HepG2 (cell line): ENCODE measurements around the gene FAAP100. TPM values are rescaled to one million over a fixed set of nuclear protein-coding genes. Genes with fewer than 3 reads are reported as not detected.

Experiments used
- ARNTL ChIP-seq: sonication (generic); formaldehyde crosslinking; IDR thresholded peaks from 2 replicates; pipeline ENCODE4 v1.4.0; 2020; ENCODE audit warnings: mild to moderate bottlenecking, missing genetic modification reagents
- EEA1 ChIP-seq: sonication (generic); formaldehyde crosslinking; IDR thresholded peaks from 2 replicates; pipeline ENCODE4 v1.5.1; 2020; ENCODE audit warnings: mild to moderate bottlenecking, missing genetic modification reagents, borderline replicate concordance
- ETV6 ChIP-seq: sonication (generic); formaldehyde crosslinking; conservative IDR thresholded peaks from 2 replicates; pipeline ENCODE4 v1.4.0; 2020; ENCODE audit warnings: missing genetic modification reagents
- FOXK1 ChIP-seq: sonication (generic); formaldehyde crosslinking; IDR thresholded peaks from 2 replicates; pipeline ENCODE4 v1.4.0; 2020; ENCODE audit warnings: low read depth, missing genetic modification reagents, borderline replicate concordance
- KDM5A ChIP-seq: fragments of 200-600 bp; sonication (generic); IDR thresholded peaks from 2 replicates; pipeline ENCODE4 v1.7.0; 2018; ENCODE audit warnings: antibody characterized with exemption, mild to moderate bottlenecking, low read length, borderline replicate concordance
- KLF6 ChIP-seq: IDR thresholded peaks from 2 replicates; pipeline ENCODE4 v1.8.0; 2016; ENCODE audit warnings: missing biosample characterization, missing genetic modification reagents
- KMT2B ChIP-seq: IDR thresholded peaks from 2 replicates; pipeline ENCODE4 v1.6.1; 2016; ENCODE audit warnings: missing genetic modification reagents, missing compliant biosample characterization
- MTA1 ChIP-seq: sonication (generic); formaldehyde crosslinking; IDR thresholded peaks from 2 replicates; pipeline ENCODE4 v1.4.0; 2020; ENCODE audit warnings: missing genetic modification reagents, mild to moderate bottlenecking, borderline replicate concordance
- PAX8 ChIP-seq: sonication (generic); formaldehyde crosslinking; IDR thresholded peaks from 2 replicates; pipeline ENCODE4 v1.8.0; 2022; ENCODE audit warnings: mild to moderate bottlenecking, missing genetic modification reagents, borderline replicate concordance
- PITX1 ChIP-seq: sonication (generic); formaldehyde crosslinking; IDR thresholded peaks from 2 replicates; pipeline ENCODE4 v1.5.1; 2020; ENCODE audit warnings: mild to moderate bottlenecking, missing genetic modification reagents
- POLR2AphosphoS5 ChIP-seq: IDR thresholded peaks from 2 replicates; pipeline ENCODE4 v1.6.1; 2012; ENCODE audit warnings: low read depth, low read length
- XRCC5 ChIP-seq: fragments of 200-400 bp; formaldehyde crosslinking; optimal IDR thresholded peaks from 2 replicates; pipeline ENCODE3; 2017; ENCODE audit warnings: mild to moderate bottlenecking, low read length
- ZBTB7A ChIP-seq: sonication (generic); formaldehyde crosslinking; IDR thresholded peaks from 2 replicates; pipeline ENCODE4 v1.8.0; 2022; ENCODE audit warnings: mild to moderate bottlenecking, missing genetic modification reagents
- ZFAT ChIP-seq: sonication (generic); formaldehyde crosslinking; conservative IDR thresholded peaks from 2 replicates; pipeline ENCODE4 v1.8.1; 2023; ENCODE audit warnings: missing genetic modification reagents, inconsistent platforms
- ZNF431 ChIP-seq: sonication (generic); formaldehyde crosslinking; IDR thresholded peaks from 2 replicates; pipeline ENCODE4 v1.9.0; 2022; ENCODE audit warnings: missing genetic modification reagents, low read depth, mild to moderate bottlenecking, borderline replicate concordance
- ZNF446 ChIP-seq: sonication (generic); formaldehyde crosslinking; IDR thresholded peaks from 2 replicates; pipeline ENCODE4 v1.5.0; 2020; ENCODE audit warnings: mild to moderate bottlenecking, missing genetic modification reagents
- ZNF501 ChIP-seq: sonication (generic); formaldehyde crosslinking; IDR thresholded peaks from 2 replicates; pipeline ENCODE4 v1.5.1; 2020; ENCODE audit warnings: mild to moderate bottlenecking, moderate library complexity, missing genetic modification reagents
- polyA plus RNA-seq, 8 experiments: library from polyadenylated mRNA; depleted of rRNA in 3 of 8; stranded (reverse) in 7 of 8; unstranded in 1 of 8; fragments of >200 nt; fragmentation: Illumina TruSeq in 4 of 8; extraction: Trizol in 4 of 8; gene quantifications; 2 replicates each; pipeline versions ENCODE4 v1.2.1 to v1.2.3, GENCODE V29; 2011 to 2016; ENCODE audit warnings: low read depth in 4 of 8, missing spikeins in 1 of 8, mixed read lengths in 1 of 8; ENCODE audit not compliant: insufficient read depth in 1 of 8
- total RNA-seq, 5 experiments: library from RNA; depleted of rRNA; stranded (reverse); fragments of >200 nt; fragmentation: Illumina TruSeq; extraction: Trizol; gene quantifications; 2 replicates each; pipeline ENCODE4 v1.2.3, GENCODE V29; 2016; ENCODE audit warnings: low read depth in 1 of 5
- TF ChIP-seq, protein P1 (sequence below): sonication (generic); formaldehyde crosslinking; IDR thresholded peaks from 2 replicates; pipeline ENCODE4 v1.5.0; 2020; ENCODE audit warnings: mild to moderate bottlenecking, missing genetic modification reagents, borderline replicate concordance
- TF ChIP-seq, protein P2 (sequence below): sonication (generic); formaldehyde crosslinking; IDR thresholded peaks from 2 replicates; pipeline ENCODE4 v1.4.0; 2020; ENCODE audit warnings: missing genetic modification reagents
- TF ChIP-seq, protein P3 (sequence below): sonication (generic); formaldehyde crosslinking; IDR thresholded peaks from 2 replicates; pipeline ENCODE4 v1.5.0; 2020; ENCODE audit warnings: mild to moderate bottlenecking, low read depth, missing genetic modification reagents, borderline replicate concordance
- TF ChIP-seq, protein P4 (sequence below): sonication (generic); formaldehyde crosslinking; IDR thresholded peaks from 2 replicates; pipeline ENCODE4 v1.5.0; 2020; ENCODE audit warnings: mild to moderate bottlenecking, missing genetic modification reagents

FAAP100 gene
- total and polyA plus RNA-seq, 2 of the 13 experiments (the other 11 are each of a cell fraction or from before 2014, with no cell fraction given) = 7.6 to 20.8 TPM

DNA sequence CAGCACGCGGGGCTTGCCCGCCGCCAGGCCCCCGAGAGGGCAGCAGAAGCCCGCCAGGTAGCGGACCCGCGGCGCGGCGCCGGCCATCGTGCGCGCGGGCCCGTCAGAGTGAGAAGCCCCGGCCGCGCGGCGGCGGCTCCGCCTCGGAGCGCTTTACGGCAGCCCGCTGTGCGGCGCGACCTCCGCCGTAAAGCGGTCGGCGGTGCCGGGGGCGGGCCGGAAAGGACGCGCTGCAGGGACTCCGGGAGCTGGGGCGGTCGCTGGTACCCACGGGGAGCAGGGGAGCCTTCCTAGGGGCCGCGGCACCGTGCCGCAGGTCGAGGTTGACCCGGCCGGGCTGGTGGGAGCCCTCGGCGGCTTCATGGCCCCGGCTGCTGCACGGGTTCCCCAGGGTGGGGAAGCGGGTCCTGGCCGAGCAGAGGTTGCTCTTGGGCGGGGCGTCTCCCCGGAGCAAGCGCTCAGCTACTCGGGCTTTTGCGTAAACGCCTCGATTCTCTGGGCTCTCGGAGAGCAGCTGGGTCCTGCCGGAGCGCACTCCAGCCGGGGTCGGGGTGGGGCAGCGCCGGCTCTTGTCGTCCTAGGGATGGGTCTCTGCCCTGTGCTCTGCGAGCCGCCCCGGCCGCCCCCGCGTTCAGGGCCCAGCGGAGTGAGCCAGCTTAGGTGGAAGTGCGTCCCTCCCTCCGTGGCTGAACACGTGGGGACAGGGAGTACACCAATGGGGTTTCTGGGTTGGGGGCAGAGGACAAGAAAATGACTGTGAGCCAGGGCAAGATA, at the start of gene FAAP100 (continued):
- TF ChIP-seq ARNTL (CRISPR knock-in tag) (no peak), ZBTB7A (CRISPR knock-in tag) (no peak), ETV6 (0 out of 2 replicates have a peak, but pooled peaks have one; percentile 54), ZNF431 (CRISPR knock-in tag) (no peak), XRCC5 (peak; percentile 51), POLR2AphosphoS5 (peak; percentile 82), KLF6 (CRISPR knock-in tag) (peak; percentile 81; the same call in 1 of the 2 replicates), PITX1 (CRISPR knock-in tag) (no peak), ZNF501 (peak; percentile 87), FOXK1 (CRISPR knock-in tag) (peak; percentile 42; the same call in 1 of the 2 replicates), ZFAT (CRISPR knock-in tag) (no peak), KDM5A (peak; percentile 91), KMT2B (CRISPR knock-in tag) (peak; percentile 16; the same call in 1 of the 2 replicates), EEA1 (CRISPR knock-in tag) (peak; percentile 91), PAX8 (CRISPR knock-in tag) (0 out of 2 replicates have a peak, but pooled peaks have one; percentile 50), MTA1 (CRISPR knock-in tag) (no peak), ZNF446 (CRISPR knock-in tag) (peak; percentile 80)
- TF ChIP-seq, protein P1, sequence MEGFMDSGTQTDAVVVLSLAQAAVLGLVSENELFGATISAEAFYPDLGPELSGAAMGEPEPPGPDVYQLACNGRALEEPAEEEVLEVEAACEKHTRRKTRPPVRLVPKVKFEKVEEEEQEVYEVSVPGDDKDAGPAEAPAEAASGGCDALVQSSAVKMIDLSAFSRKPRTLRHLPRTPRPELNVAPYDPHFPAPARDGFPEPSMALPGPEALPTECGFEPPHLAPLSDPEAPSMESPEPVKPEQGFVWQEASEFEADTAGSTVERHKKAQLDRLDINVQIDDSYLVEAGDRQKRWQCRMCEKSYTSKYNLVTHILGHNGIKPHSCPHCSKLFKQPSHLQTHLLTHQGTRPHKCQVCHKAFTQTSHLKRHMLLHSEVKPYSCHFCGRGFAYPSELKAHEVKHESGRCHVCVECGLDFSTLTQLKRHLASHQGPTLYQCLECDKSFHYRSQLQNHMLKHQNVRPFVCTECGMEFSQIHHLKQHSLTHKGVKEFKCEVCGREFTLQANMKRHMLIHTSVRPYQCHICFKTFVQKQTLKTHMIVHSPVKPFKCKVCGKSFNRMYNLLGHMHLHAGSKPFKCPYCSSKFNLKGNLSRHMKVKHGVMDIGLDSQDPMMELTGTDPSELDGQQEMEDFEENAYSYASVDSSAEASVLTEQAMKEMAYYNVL (CRISPR knock-in tag) = no peak
- TF ChIP-seq, protein P2, sequence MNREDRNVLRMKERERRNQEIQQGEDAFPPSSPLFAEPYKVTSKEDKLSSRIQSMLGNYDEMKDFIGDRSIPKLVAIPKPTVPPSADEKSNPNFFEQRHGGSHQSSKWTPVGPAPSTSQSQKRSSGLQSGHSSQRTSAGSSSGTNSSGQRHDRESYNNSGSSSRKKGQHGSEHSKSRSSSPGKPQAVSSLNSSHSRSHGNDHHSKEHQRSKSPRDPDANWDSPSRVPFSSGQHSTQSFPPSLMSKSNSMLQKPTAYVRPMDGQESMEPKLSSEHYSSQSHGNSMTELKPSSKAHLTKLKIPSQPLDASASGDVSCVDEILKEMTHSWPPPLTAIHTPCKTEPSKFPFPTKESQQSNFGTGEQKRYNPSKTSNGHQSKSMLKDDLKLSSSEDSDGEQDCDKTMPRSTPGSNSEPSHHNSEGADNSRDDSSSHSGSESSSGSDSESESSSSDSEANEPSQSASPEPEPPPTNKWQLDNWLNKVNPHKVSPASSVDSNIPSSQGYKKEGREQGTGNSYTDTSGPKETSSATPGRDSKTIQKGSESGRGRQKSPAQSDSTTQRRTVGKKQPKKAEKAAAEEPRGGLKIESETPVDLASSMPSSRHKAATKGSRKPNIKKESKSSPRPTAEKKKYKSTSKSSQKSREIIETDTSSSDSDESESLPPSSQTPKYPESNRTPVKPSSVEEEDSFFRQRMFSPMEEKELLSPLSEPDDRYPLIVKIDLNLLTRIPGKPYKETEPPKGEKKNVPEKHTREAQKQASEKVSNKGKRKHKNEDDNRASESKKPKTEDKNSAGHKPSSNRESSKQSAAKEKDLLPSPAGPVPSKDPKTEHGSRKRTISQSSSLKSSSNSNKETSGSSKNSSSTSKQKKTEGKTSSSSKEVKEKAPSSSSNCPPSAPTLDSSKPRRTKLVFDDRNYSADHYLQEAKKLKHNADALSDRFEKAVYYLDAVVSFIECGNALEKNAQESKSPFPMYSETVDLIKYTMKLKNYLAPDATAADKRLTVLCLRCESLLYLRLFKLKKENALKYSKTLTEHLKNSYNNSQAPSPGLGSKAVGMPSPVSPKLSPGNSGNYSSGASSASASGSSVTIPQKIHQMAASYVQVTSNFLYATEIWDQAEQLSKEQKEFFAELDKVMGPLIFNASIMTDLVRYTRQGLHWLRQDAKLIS = peak; percentile 57; the same call in 1 of the 2 replicates
- TF ChIP-seq, protein P3, sequence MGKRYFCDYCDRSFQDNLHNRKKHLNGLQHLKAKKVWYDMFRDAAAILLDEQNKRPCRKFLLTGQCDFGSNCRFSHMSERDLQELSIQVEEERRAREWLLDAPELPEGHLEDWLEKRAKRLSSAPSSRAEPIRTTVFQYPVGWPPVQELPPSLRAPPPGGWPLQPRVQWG (CRISPR knock-in tag) = no peak
- TF ChIP-seq, protein P4, sequence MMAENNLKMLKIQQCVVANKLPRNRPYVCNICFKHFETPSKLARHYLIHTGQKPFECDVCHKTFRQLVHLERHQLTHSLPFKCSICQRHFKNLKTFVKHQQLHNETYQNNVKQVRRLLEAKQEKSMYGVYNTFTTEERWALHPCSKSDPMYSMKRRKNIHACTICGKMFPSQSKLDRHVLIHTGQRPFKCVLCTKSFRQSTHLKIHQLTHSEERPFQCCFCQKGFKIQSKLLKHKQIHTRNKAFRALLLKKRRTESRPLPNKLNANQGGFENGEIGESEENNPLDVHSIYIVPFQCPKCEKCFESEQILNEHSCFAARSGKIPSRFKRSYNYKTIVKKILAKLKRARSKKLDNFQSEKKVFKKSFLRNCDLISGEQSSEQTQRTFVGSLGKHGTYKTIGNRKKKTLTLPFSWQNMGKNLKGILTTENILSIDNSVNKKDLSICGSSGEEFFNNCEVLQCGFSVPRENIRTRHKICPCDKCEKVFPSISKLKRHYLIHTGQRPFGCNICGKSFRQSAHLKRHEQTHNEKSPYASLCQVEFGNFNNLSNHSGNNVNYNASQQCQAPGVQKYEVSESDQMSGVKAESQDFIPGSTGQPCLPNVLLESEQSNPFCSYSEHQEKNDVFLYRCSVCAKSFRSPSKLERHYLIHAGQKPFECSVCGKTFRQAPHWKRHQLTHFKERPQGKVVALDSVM (CRISPR knock-in tag) = no peak
